Measurements from ENCODE around the gene H2AZ1.
A peak's percentile ranks its signal among the peaks of the same experiment; 100 is the strongest.
"Not testable (repeated sequence)": the region's sequence is repeated elsewhere in the genome, so short reads cannot be mapped to it uniquely, and the experiment has no call there.

The H2AZ1 gene

DNA sequence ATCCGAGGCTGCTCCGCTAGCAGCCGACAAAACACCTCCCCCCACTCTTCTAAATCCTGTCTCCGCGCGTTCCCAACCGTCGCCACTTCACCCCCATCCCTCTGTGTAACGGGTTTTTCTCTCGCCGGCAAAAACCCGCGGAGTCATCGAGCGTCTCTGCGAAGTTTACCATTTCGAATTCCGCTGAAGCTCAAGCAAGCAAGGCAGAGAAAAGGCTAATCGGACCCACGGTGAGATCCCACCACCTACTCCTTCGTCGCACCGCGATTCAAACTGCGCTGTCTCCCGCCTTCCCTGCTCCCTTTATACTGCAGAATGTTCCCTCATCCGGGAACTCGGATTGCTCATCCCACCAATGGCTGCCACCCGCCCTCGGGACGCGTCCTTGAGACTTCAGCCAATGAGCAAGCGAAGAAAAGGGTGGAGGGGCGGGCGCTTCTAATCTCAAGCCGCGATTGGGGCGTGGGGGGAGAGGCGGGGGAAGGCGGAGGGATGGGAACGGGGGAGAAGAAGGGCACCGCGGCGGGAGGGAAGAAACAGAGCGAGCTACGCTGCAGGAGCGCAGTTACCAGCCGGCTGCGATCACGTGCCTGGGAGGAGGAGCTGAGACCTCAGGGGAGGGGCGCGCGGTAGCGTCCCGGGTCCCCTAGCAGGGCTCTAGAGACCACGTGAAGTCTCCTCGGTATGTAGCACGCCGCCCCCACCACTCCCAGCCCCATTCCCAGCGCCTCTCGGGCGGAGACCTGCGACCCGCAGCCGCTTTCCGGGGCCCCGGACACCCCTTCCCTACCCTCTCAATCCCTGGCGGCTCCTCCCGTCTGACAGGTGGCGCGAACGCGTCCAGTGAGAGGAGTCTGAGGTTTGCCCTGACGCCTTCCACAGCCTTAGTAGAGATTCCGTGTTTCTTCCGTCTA lies at the start of gene H2AZ1:
Gene H2AZ1 (minus strand): TSS at position 277 of the 914 bp plus-strand sequence. CDS start 105 bp downstream, at position 172.
- peak; percentile 95 for DNase-seq (ENCODE audit: low read depth in 2 of 2)

- DNase-seq (ENCODE audit: low read depth in 2 of 2), result no peak
These were observed 48.2 kb upstream of the H2AZ1 start for GRCh38 chr4:99998062-99998867.

DNA sequence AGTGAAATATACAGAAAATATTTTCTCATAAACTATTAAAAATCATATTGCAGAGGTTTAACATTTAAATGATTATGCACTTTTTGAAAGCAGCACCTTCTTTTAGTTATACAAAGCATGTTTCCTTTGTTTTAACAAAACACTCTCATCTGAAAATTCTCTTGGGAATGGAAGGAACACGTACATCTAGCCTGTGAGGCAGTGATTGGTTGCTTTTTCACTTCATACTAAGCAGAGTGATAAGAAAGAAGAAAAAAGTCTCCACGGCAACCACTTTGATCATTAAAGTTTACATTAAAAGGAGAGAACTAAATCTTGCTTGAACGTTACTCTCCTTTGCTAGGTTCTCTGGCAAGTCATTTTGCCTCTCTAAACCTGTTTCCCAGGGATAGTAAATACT lies 41.7 kb upstream of the H2AZ1 start:
- DNase-seq (ENCODE audit: low read depth in 2 of 2), result no peak

GRCh38 chr4:99987681-99988080 lies 37.6 kb upstream of the H2AZ1 start:
- no peak for DNase-seq (ENCODE audit: low read depth in 2 of 2)

- no peak for DNase-seq (ENCODE audit: low read depth in 2 of 2)
These were observed 36.7 kb upstream of the H2AZ1 start for GRCh38 chr4:99986792-99987191.

DNA sequence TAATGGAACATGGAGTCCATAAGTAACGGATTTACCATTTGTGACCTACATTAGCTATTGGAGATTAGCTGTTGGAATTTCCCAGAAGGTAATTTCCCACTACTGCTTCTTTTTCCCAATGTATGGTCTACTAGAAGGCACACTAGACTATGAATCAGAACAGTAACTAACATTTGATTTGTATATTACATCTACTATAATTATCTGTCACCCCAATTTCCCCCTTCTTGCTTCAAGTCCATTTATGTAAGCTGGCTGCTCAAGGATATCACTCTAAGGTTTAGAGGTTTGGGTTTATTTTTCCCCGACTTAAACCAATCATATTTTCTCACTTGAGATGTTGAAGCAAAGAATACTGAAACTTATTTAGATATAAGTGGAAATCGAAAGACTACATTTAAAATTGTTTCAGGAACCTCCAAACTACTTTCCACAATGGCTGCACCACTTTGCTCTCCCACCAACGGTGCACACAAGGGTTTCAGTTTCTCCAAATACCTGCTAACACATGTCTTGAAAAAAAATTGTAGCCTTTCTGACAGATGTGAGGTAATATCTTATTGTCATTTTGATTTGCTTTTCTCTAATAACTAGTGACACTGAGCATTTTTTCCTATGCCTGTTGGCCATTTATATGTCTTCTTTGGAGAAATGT lies 33.3 kb upstream of the H2AZ1 start:
- no peak for DNase-seq (ENCODE audit: low read depth in 2 of 2)

DNA sequence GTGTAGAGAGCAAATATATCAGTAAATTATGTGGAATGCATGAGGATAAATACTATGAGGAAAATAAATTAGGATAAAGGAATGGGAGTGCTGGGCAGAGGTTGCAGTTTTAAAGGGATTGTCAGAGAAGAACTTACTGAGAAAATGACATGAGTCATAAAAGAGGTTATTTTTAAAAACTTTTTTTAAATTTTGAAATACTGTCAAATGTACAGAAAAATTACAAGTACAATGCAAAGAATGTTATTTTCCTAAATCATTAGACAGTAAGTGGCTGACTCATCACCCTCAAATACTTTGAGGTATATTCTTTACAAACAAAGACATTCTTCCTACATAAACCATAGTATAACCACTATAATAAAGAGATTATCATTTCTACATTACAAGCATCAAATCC lies 29.8 kb upstream of the H2AZ1 start:
- no peak for DNase-seq (ENCODE audit: low read depth in 2 of 2)

- DNase-seq (ENCODE audit: low read depth in 2 of 2), result no peak
These were observed 21.5 kb upstream of the H2AZ1 start for GRCh38 chr4:99971453-99972111.

DNA sequence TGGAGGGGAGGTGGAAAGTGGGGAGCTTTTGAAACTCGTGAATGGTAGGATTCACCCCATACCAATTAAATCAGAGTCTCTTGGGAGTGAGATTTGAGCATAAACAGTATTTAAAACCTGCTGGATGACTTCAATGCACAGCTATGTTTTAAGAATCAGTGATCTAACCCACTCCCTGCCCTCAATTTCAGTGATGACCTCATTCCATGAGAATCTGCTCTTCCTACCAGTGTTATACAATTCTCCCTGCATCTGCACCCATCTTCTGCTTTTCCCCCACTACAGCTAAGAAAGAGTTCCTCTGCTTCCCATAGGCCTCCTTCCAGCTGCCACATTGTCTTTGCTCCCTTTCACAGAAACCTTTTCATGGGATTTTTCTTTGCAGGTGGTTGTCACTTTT lies 18.3 kb upstream of the H2AZ1 start:
- no peak for DNase-seq (ENCODE audit: low read depth in 2 of 2)

DNA sequence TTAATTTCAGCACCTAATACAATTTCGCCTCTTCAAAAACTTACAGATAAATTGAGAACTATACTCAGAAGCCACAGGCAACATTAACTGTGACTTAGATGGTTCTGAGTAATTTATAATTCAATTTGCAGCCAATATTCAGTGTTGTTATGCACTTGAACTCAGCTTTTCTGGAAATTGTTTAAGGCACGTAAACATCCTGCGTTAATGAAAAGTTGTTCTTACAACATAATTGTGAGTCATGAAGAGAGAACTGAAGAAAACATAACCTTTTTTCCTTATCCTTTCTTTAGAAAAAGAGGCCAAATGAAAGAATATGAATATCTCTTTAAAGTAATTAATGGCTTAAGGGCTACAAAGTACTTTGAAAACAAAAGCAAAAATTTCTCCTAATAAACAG lies 16.6 kb upstream of the H2AZ1 start:
- no peak for DNase-seq (ENCODE audit: low read depth in 2 of 2)

GRCh38 chr4:99965674-99966350 lies 15.7 kb upstream of the H2AZ1 start:
- DNase-seq (ENCODE audit: low read depth in 2 of 2), result no peak

DNA sequence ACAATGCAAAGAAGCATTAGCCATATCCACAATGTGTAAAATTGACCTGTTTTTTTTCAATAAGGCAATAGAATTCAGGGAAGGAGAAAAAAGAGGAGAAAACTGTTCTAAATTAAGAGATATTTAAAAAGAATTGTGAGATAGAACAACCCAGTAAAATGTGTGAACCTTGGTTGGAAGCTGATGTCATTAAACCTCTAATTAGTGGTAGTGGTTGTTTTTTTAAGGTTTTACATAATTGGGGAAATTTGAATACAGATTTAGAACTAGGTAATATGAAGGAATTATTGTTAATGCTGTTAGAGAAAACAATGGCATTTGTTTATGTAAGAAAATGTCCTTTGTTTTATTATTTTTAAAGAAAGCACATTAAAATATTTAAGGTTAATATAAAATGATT lies 15.1 kb upstream of the H2AZ1 start:
- DNase-seq (ENCODE audit: low read depth in 2 of 2), result no peak

DNA sequence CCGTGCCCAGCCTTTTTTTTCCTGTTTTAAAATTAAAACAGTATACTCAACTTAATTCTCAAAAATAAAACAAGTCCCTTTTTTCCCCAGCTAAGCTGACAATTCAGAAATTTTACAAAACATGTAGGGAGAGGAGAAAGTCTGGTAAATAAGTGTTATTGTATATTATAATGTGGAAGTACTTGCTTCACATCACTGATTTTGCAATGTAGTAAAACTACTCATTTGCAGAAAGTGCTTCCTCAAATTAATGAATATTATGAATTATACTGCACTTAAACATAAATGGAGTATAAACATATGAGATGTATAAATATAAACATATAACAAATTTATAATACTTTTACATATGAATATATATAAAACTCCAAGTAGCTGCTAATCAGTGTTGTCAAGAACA lies 11.6 kb upstream of the H2AZ1 start:
- DNase-seq (ENCODE audit: low read depth in 2 of 2), result no peak

GRCh38 chr4:99960648-99961047 lies 10.6 kb upstream of the H2AZ1 start:
- no peak for DNase-seq (ENCODE audit: low read depth in 2 of 2)

- not testable (repeated sequence) for DNase-seq (ENCODE audit: low read depth in 2 of 2)
These were observed 8.1 kb upstream of the H2AZ1 start for GRCh38 chr4:99958207-99958606.

GRCh38 chr4:99950913-99951254 lies 809 bp upstream of the H2AZ1 start:
- no peak for DNase-seq (ENCODE audit: low read depth in 2 of 2)

DNA sequence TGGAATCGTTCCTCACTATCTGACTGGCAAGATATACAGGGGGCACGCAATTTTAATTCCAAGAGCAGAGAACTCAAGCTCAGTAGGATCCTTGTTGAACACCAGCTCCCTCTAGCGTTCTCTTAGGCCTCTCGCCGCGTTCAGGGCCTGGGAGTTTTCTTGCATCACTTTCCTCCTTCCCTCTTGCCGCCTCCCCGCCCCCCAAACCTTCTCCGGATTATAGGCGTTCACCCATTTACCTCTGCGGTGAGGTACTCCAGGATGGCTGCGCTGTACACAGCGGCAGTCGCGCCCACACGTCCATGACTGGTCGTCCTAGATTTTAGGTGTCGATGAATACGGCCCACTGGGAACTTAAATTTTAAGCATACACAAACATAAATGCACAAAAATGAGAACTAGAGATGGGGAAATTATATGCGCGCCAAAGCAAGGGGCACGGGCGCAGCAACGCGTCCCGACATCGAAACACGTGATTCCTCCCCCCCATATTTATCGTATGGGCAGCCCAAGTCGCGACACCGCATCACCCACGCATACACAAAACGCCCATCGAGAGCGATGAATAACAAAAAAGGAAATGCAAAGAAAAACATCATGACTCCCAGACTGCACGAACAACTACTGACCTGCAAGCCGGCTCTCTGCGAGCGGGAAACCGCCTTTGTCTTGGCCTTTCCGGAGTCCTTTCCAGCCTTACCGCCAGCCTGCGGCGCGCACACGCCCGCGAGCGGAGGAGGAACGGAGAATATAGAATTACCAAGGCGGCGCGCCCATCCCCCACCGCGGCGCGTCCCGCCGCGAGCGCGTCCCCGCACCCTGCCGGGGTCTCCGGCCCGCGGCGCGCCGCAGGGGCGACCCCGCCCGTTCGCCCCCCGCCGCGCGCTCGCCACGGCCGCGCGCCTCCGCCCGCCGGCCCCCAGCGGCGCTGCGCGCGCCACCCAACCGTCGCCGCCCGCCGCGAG lies 759 bp downstream of the H2AZ1 start:
- peak; percentile 77 to 87 for DNase-seq (ENCODE audit: low read depth in 2 of 2)

DNA sequence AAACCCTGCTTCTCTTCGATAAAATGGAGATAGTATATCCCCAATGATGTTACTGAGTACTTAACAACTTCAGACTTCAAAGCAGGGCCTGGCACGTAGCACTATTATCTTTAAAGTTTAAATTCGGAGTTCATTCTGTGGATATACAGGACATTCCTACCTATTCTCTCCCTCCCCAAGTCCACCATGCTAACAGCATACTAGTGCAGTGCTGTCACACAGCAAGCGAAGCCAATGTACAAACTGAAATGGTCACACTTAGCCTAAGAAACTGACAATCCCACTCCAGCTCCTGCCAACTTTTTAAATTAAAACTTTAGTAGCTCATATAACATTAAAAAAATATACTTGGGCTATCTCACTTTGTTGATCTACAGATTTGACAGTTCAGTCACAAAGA lies 2.5 kb downstream of the H2AZ1 start:
- DNase-seq (ENCODE audit: low read depth in 2 of 2), result no peak

- no peak for DNase-seq (ENCODE audit: low read depth in 2 of 2)
These were observed 2.9 kb downstream of the H2AZ1 start for GRCh38 chr4:99947190-99947578.
